Esophagus squamous epithelium (tissue), 5 donors: ENCODE measurements around the gene RFX5. TPM values are rescaled to one million over a fixed set of nuclear protein-coding genes. Genes with fewer than 3 reads are reported as not detected.

Experiments used
- DNase-seq: peaks from one replicate; lab custom pipeline; 2025; lab: John Stamatoyannopoulos, UW
- H3K27ac ChIP-seq, 4 donors: fragments of 200-600 bp; sonication (generic); one replicate each; pipeline ENCODE4 v1.5.1; 2016 to 2019; ENCODE audit warnings: mild to moderate bottlenecking in 1 of 4
- H3K27me3 ChIP-seq, 4 donors: fragments of 200-600 bp; sonication (generic); 1 replicate in 3 of 4; 2 replicates in 1 of 4; pipeline versions ENCODE4 v1.5.1 to v1.6.0; 2017 to 2021; ENCODE audit warnings: antibody characterized with exemption in 1 of 4
- H3K36me3 ChIP-seq, 3 donors: fragments of 200-600 bp; sonication (generic); one replicate each; pipeline ENCODE4 v1.5.1; 2016 to 2019
- H3K4me1 ChIP-seq, 3 donors: fragments of 200-600 bp; sonication (generic); one replicate each; pipeline ENCODE4 v1.5.1; 2017 to 2019
- H3K4me3 ChIP-seq, 4 donors: fragments of 200-600 bp; sonication (generic); 1 replicate in 3 of 4; 2 replicates in 1 of 4; pipeline ENCODE4 v1.5.1; 2016 to 2019; ENCODE audit warnings: mild to moderate bottlenecking in 2 of 4, moderate library complexity in 1 of 4
- H3K9me3 ChIP-seq, 3 donors: fragments of 200-600 bp; sonication (generic); one replicate each; pipeline ENCODE4 v1.5.1; 2016 to 2019
- CTCF ChIP-seq, 6 experiments: fragments of 450-650 bp in 4 of 6; fragments of 200-600 bp in 2 of 6; sonication (generic) in 2 of 6; IDR thresholded peaks; one replicate each; pipeline ENCODE4 v1.5.1; 2016 to 2019; ENCODE audit warnings: antibody characterized with exemption in 6 of 6, mild to moderate bottlenecking in 4 of 6, moderate library complexity in 4 of 6
- POLR2A ChIP-seq, 4 donors: fragments of 450-650 bp; IDR thresholded peaks; one replicate each; pipeline ENCODE4 v1.6.1; 2017; ENCODE audit warnings: antibody characterized with exemption in 4 of 4, mild to moderate bottlenecking in 4 of 4, moderate library complexity in 3 of 4
- WGBS, 2 donors: methylation state at CpG; one replicate each; pipeline ENCODE4 v1.1.5; 2018; 5-methylcytosine and 5-hydroxymethylcytosine counted together
- intact Hi-C: fragments of 100-400 bp; cut with DNase I; formaldehyde crosslinking; loops from one replicate; pipeline ENCODE4 v1.15.0; 2022
- total RNA-seq, 4 donors: library from RNA; depleted of rRNA; stranded (reverse); fragments of >200 nt; gene quantifications; one replicate each; pipeline ENCODE4 v1.1.0, GENCODE V29; 2016
- donor health status: DM: yes; HTN: yes; CAD: no.

Gene RFX5
- total RNA-seq, 4 donors from 2014 or later: 13.2 to 59.6 (median 24.5) TPM

GRCh38 chr1:151312826-151313225, 34.2 kb downstream of the RFX5 start:
- peaks cover 36 to 61% (median 50%) of the 10 kb centered on the region in 3 donors for H3K4me1 ChIP-seq
- 83 to 87% methylated on average over 8 of the region's 8 CpGs for WGBS, 2 donors
- TF ChIP-seq POLR2A (IDR thresholded peaks at IDR 0.05): no peak
- no peak for TF ChIP-seq CTCF (IDR thresholded peaks at IDR 0.05)

GRCh38 chr1:151312411-151312810, 34.6 kb downstream of the RFX5 start:
- Histone ChIP-seq H3K27ac (peak overlapping the region; percentile 66 to 88 (median 79)), H3K4me1 (peaks cover 36 to 61% (median 50%) of the 10 kb centered on the region in 3 donors), H3K9me3 (no peaks in the 10 kb centered on the region), H3K27me3 (no peaks in the 10 kb centered on the region), H3K4me3 (no peak overlapping the region), H3K36me3 (peaks cover 10 to 80% (median 35%) of the 10 kb centered on the region in 3 donors)
- TF ChIP-seq POLR2A (IDR thresholded peaks at IDR 0.05) (no peak), CTCF (IDR thresholded peaks at IDR 0.05) (no peak)
- intact Hi-C loops: no loop called here
- no peak for DNase-seq
- 65 to 71% methylated on average over 4 of the region's 4 CpGs for WGBS, 2 donors

More at GRCh38 chr1:151312826-151313225, 34.2 kb downstream of the RFX5 start:
- Histone ChIP-seq H3K36me3 (peaks cover 9 to 80% (median 31%) of the 10 kb centered on the region in 3 donors), H3K27ac (peak overlapping the region in 3 of 4 donors; percentile 74 to 88 (median 84)), H3K27me3 (no peaks in the 10 kb centered on the region), H3K4me3 (no peak overlapping the region), H3K9me3 (no peaks in the 10 kb centered on the region)
- intact Hi-C loops: no loop called here
- DNase-seq: no peak

GRCh38 chr1:151311589-151312331, 35.3 kb downstream of the RFX5 start:
- no peak overlapping the region for H3K4me3 ChIP-seq
- intact Hi-C loops: no loop called here
- no peaks in the 10 kb centered on the region for H3K9me3 ChIP-seq
- no peaks in the 10 kb centered on the region for H3K27me3 ChIP-seq
- WGBS, 2 donors: 21 to 32% methylated on average over 4 to 6 of the region's 7 CpGs
- DNase-seq: peak; percentile 19
- H3K4me1 ChIP-seq: peaks cover 36 to 61% (median 50%) of the 10 kb centered on the region in 3 donors
- peaks cover 17 to 80% (median 40%) of the 10 kb centered on the region in 3 donors for H3K36me3 ChIP-seq
- peak overlapping the region; percentile 66 to 88 (median 79) for H3K27ac ChIP-seq
- TF ChIP-seq CTCF (IDR thresholded peaks at IDR 0.05) (no peak), POLR2A (IDR thresholded peaks at IDR 0.05) (no peak)

- H3K27me3 ChIP-seq: no peaks in the 10 kb centered on the region
- TF ChIP-seq POLR2A (IDR thresholded peaks at IDR 0.05) (no peak), CTCF (IDR thresholded peaks at IDR 0.05) (no peak)
- H3K36me3 ChIP-seq: peaks cover 22 to 80% (median 40%) of the 10 kb centered on the region in 3 donors
- 46% methylated on average over 3 to 4 of the region's 4 CpGs for WGBS, 2 donors
- intact Hi-C loops: no loop called here
- peaks cover 36 to 61% (median 50%) of the 10 kb centered on the region in 3 donors for H3K4me1 ChIP-seq
- no peak for DNase-seq
- no peaks in the 10 kb centered on the region for H3K9me3 ChIP-seq
- H3K4me3 ChIP-seq: no peak overlapping the region
- peak overlapping the region; percentile 40 to 88 (median 79) for H3K27ac ChIP-seq
Observed at GRCh38 chr1:151311011-151311410, 36.0 kb downstream of the RFX5 start.

- DNase-seq: no peak
- TF ChIP-seq POLR2A (IDR thresholded peaks at IDR 0.05) (no peak), CTCF (IDR thresholded peaks at IDR 0.05) (peak in 1 of 6 experiments; percentile 3)
- Histone ChIP-seq H3K27ac (peak overlapping the region in 3 of 4 donors; percentile 42 to 74 (median 57)), H3K4me1 (peaks cover 36 to 58% (median 49%) of the 10 kb centered on the region in 3 donors), H3K9me3 (no peaks in the 10 kb centered on the region), H3K27me3 (no peaks in the 10 kb centered on the region), H3K4me3 (no peak overlapping the region), H3K36me3 (peaks cover 32 to 80% (median 37%) of the 10 kb centered on the region in 3 donors)
- intact Hi-C loops: no loop called here
- WGBS, 2 donors: 73 to 84% methylated on average over 6 to 7 of the region's 7 CpGs
Observed at GRCh38 chr1:151309811-151310323, 37.2 kb downstream of the RFX5 start.
